Activated gamma-delta T cell (primary cell): ENCODE measurements around the gene GNG11.
"Not testable (repeated sequence)": the region's sequence is repeated elsewhere in the genome, so short reads cannot be mapped to it uniquely, and the experiment has no call there.

ENCODE experiments used
- DNase-seq: peaks from one replicate; lab custom pipeline; 2025; lab: John Stamatoyannopoulos, UW

Gene GNG11

DNA sequence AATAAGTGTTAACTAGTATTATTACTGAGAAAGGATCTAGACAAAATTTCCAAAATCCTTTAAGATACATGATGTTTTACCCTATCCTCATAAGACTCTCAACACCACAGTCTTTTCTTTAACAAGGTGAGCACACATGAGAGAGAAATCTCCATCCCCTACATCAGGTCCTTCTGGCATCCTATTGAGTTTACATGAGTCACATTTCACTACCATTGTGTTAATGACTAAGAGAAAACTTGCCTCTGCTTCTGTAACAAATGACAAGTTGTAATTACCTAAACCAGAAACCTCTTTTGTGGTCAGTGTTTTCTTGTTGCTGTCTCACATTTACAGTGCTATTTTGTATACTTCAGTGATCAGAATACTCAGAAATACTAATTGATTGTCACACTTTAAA, 9.9 kb upstream of the GNG11 start:
- not testable (repeated sequence) for DNase-seq

GRCh38 chr7:93913197-93913596, 8.3 kb upstream of the GNG11 start:
- no peak for DNase-seq

GRCh38 chr7:93914581-93915066, 6.9 kb upstream of the GNG11 start:
- DNase-seq: no peak

DNA sequence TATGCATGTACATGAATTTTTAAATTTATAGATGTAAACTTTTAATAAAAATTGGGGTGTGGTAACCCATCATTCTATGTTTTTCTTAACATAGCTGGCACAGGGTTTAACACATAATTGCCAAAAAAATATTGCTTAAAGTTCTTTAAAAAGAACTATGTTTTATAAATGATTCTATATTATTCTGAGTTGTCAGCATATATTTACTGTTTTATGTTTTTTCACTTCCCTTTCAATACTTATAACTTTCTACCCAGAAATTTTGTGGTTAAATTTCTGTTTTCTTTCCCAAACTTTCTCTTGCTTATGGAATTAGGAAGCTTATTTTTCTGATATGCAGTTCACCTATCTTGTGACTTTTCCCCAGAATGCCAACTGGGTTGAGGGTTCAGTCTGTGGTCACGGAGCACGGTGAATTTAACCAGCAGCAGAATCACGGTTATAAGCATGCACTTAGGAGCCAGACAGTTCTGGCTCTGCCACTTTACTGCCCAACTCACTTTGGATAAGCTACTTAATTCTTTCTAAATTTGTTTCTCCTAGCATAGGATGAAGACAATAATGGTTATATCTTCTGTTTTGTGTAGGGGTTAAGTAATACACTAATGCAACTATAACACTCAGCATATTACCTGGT, 6.2 kb upstream of the GNG11 start:
- DNase-seq: not testable (repeated sequence)

- DNase-seq: not testable (repeated sequence)
These were observed 5.6 kb upstream of the GNG11 start for GRCh38 chr7:93915888-93916287.

- DNase-seq: not testable (repeated sequence)
These were observed 5.2 kb upstream of the GNG11 start for GRCh38 chr7:93916315-93916714.

DNA sequence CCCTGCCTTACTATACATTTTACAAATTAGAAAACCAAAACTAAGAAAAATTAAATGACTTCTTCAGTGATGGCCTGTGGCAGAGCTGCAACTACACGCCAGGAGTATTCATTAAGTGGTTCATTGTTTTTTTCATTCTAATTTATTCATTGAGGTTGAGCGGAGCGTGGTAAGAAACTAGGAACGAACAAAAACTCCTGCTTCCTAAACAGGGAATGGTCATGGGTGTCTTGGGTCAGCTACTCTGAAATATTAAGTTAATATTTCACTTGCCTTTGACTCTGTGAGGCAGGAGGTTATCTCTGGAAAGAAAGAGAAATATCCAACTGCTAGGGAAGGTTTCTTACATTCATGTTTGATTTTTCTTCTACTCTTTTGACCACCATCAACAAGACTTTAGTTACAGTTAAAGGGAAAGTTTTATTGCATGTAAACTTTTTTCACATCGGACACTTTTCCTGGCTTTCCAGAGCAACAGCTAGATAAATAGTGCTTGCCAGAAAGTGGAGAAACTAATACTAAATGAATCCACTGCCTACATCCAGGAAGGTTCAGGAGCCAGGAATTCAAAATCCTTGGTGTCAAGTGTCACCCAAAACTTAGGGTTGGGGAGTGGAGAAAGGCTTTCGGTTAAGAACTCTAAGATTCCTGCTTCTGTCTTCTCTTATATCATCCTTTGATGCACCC, 896 bp upstream of the GNG11 start:
- no peak for DNase-seq

DNA sequence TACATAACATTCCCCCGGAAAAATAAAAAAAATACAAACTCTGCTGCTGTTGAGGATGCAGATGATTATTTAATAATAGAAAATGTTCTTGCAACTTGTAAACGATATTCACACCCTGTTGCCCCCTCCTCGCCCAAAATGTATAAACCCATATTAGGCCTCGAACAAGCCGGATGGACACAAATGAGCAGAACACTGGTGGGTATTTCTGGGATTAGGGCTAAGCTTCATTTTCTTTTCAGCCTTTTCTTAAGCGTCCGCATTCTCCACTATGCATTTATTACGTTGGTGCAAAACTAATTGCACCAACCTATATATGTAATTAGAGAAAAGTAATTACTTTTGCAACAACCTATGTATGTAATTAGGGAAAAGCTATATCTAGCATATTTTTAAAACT, 349 bp upstream of the GNG11 start:
- DNase-seq: no peak

DNA sequence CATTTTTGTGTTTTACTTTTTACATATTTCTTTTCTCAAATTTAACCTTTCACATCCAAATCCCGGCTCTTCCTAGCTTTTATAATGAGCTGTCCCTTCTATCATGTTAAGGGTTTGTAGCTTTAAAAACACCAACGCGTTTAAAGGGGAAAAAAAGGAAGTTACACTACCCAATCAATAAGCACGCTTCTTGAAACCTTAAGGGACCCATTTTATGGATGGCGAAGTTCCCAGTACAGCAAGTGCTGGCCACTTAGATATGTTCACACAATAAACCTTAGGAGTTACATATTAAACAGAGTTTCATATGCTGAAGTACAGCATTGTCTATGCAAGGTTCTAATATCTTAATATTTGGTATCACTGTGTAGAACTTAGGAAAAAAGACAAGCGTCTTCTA, 1.8 kb downstream of the GNG11 start:
- no peak for DNase-seq

GRCh38 chr7:93923942-93924341, 2.4 kb downstream of the GNG11 start:
- DNase-seq: no peak

- DNase-seq: no peak
These were observed 5.3 kb downstream of the GNG11 start for GRCh38 chr7:93926800-93927199.

DNA sequence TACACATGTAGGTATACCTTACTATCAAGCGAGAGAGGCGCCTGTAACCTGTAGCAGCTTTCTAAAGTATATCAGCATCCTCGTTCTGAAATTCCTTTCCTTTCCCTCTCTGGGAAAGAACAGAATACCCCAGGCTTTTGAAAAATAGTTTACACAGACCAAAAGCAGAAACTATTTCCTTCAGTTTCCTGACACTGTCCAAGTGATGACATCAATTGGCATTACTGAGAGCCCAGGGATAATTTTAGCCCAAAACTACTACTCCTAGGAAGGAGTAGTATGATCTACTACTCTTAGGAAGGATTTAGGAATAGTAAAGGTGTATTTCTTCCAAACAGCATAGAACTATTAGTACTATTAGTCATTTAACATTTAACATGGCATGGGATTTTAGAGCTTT, 6.0 kb downstream of the GNG11 start:
- DNase-seq: no peak

DNA sequence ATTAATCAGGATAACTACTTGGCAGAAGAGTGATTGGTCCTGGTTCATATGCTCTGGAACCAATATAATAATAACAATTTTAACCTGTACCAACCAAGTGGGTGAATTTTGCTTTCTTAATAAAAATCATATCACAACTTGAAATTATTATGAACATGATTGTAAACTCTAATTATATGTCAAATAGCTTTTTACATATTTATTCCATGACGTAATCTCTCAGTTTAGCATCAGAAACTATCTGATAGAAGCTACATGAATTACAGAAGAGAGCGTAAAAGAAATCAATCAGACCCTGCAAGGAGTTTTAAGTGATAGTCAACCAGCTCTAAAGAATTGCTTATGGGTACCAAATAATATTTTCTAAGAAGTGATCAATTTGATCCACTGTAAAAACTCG, 10.1 kb downstream of the GNG11 start:
- DNase-seq: no peak

DNA sequence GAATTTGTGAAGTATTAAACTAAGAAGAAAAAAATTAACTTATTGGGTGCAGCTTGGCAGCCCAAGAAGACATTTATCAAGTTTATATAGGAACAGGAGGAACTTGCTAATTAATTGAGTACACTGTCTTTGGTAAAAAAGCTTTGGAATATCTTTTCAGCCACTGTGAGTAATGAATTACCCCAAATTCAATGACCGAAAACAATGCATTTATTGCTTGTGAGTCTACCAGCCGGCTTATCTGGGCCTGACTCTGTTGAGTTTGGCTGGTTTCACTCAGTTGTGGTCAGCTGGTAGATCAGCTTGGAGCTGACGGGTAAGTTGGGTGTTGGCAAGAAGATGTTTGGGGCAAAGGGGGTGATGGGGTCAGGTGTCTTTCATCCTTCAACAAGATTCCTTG, 11.6 kb downstream of the GNG11 start:
- no peak for DNase-seq

- no peak for DNase-seq
These were observed 13.6 kb downstream of the GNG11 start for GRCh38 chr7:93935102-93935501.

DNA sequence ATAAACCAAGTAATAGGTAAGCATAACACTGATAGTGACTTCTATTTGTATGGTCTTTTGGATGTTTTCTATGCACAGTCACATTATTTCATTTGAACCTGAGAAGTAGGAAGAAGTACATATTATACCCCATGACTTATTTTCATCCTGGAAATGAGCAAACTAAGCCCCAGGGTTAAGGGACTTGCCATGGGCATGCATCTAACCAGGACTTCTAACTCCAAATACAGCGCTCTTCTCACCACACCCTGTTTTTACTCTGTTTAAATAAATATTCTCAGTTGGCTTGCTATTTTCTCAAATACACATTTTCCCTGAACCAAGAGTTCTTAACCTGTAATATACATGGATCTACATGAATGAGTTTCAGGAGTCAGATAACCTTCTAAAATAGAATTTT, 16.3 kb downstream of the GNG11 start:
- DNase-seq: no peak

DNA sequence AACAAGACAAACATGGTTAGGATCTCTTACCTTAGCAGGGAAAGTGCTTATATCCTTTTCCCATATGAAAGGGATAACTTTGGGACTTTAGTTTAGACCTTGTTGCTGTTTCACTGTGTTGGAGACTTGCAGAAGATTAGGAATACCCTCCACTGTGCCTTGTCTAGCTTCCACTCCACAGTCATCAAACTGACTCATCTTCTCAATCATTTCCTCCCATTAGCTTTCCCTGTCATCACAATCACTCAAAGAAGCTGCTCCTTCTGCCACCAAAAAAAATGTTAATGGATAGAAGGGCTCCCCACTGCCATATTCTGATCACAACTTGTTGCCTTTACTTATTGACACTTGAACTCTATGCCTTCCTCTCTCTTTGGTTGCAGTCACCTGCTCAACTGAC, 16.8 kb downstream of the GNG11 start:
- DNase-seq: no peak

DNA sequence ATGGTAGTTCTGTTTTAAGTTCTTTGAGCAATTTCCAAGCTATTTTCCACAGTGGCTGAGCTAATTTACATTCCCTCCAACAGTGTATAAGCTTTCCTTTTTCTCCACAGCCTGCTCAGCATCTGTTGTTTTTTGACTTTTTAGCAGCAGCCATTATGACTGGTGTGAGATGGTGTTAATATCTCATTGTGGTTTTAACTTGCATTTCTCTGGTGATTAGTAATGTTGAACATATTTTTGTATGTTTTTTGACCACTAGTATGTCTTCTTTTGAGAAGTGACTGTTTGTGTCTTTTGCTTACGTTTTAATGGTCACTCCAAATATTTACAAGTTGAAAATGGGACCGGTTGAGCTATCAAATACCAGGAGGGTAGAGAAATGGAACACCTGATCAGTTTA, 20.4 kb downstream of the GNG11 start:
- no peak for DNase-seq

- no peak for DNase-seq
These were observed 22.4 kb downstream of the GNG11 start for GRCh38 chr7:93943816-93944540.

- DNase-seq: no peak
These were observed 23.1 kb downstream of the GNG11 start for GRCh38 chr7:93944673-93945072.

GRCh38 chr7:93945083-93945482, 23.5 kb downstream of the GNG11 start:
- DNase-seq: no peak

- DNase-seq: no peak
These were observed 24.4 kb downstream of the GNG11 start for GRCh38 chr7:93945756-93946535.
